BLaER1 (cell line): Measurements from ENCODE around the gene EML1.

Source experiments
- H3K27ac ChIP-seq: shearing (Covaris generic); formaldehyde crosslinking; 2 replicates; pipeline ENCODE4 v1.8.1; 2022
- H3K27me3 ChIP-seq: shearing (Covaris generic); formaldehyde crosslinking; 2 replicates; pipeline ENCODE4 v1.8.1; 2022
- H3K36me3 ChIP-seq: shearing (Covaris generic); formaldehyde crosslinking; 2 replicates; pipeline ENCODE4 v1.8.1; 2022
- H3K4me1 ChIP-seq: shearing (Covaris generic); formaldehyde crosslinking; 2 replicates; pipeline ENCODE4 v1.8.1; 2022
- H3K4me2 ChIP-seq: shearing (Covaris generic); formaldehyde crosslinking; 2 replicates; pipeline ENCODE4 v1.8.1; 2022
- H3K4me3 ChIP-seq: shearing (Covaris generic); formaldehyde crosslinking; 2 replicates; pipeline ENCODE4 v1.8.1; 2022
- H3K9ac ChIP-seq: shearing (Covaris generic); formaldehyde crosslinking; 2 replicates; pipeline ENCODE4 v1.8.1; 2022
- H3K9me3 ChIP-seq: shearing (Covaris generic); formaldehyde crosslinking; 2 replicates; pipeline ENCODE4 v1.8.1; 2022
- H4K20me1 ChIP-seq: shearing (Covaris generic); formaldehyde crosslinking; 2 replicates; pipeline ENCODE4 v1.8.1; 2022
- Cebpa-rat ChIP-seq: shearing (Covaris generic); IDR thresholded peaks from 2 replicates; pipeline ENCODE4 v1.8.1; 2022

EML1 gene

DNA sequence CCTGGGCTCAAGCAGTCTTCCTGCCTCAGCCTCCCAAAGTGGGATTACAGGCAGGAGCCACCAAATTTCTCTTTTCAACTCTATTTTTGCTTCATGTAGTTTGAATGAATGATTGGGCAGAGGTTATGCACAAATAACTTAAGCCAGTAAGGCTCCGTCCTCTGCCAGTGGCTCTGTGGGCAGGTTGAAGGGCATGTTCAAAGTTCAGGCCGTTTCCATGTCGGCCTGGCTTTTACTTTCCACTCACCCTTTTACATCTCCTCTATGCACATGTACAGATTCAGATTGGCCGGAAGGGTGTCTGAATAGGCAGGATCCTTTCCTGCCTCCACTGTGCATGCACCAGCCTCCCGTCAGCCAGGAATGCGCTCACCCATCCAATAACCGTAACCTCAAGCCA is 132.3 kb downstream of the EML1 start:
- no peak for TF ChIP-seq Cebpa-rat
- Histone ChIP-seq H3K27ac (no peak overlapping the region), H3K27me3 (peaks cover 7% of the 10 kb centered on the region; the same call in 1 of the 2 replicates), H4K20me1 (no peaks in the 10 kb centered on the region), H3K9me3 (no peaks in the 10 kb centered on the region), H3K4me2 (no peak overlapping the region), H3K4me1 (peaks cover 6% of the 10 kb centered on the region), H3K9ac (no peak overlapping the region), H3K36me3 (no peaks in the 10 kb centered on the region), H3K4me3 (no peak overlapping the region)

DNA sequence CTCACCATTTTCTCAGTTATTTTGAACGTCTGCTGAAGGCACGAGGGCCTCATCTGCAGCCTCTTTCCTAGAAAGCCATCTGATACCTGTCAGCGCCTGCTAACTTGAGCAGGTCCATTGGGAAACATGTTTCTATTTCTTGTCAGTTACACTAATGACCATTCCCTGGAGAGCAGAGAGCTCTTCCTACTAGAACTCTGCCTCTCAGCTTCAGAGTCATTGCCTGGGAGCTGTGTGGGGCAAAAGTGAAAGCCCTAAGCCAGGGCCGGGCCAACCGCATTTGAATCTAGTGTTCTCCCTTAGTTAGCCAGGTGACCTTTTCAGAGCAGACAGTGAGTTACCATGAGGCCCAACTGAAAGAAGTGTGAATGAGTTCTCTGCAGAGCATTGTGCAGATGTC is 135.8 kb downstream of the EML1 start:
- Histone ChIP-seq H3K4me3 (no peak overlapping the region), H3K27me3 (peaks cover 13% of the 10 kb centered on the region), H3K4me1 (peaks cover 6% of the 10 kb centered on the region), H3K36me3 (no peaks in the 10 kb centered on the region), H3K27ac (no peak overlapping the region), H3K4me2 (peak overlapping the region; percentile 21; the same call in 1 of the 2 replicates), H4K20me1 (no peaks in the 10 kb centered on the region), H3K9ac (no peak overlapping the region), H3K9me3 (no peaks in the 10 kb centered on the region)
- no peak for TF ChIP-seq Cebpa-rat

DNA sequence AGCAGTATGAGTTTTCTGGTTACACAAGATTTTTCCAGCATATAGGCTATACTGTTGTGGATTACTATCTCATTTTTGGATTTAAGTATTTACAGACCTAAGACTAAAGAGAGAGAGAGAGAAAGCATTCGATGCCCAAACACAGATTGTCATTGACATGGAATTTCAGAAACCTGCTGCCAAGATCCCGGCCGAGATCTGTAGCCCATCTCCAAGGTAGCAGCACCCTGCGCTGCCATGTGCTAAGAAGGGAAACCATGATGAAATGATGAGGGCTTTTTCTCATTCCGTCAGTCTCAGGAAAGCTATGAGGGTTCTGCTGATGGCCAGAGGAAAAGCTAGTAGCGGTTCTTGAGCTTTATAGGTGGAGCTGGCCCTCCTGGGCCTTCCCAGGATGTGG is 136.4 kb downstream of the EML1 start:
- Histone ChIP-seq H3K9ac (no peak overlapping the region), H3K4me1 (peaks cover 6% of the 10 kb centered on the region), H3K27me3 (peaks cover 19% of the 10 kb centered on the region), H4K20me1 (peaks cover 4% of the 10 kb centered on the region; the same call in 1 of the 2 replicates), H3K27ac (no peak overlapping the region), H3K4me3 (no peak overlapping the region), H3K9me3 (no peaks in the 10 kb centered on the region), H3K4me2 (no peak overlapping the region), H3K36me3 (no peaks in the 10 kb centered on the region)
- TF ChIP-seq Cebpa-rat: no peak

DNA sequence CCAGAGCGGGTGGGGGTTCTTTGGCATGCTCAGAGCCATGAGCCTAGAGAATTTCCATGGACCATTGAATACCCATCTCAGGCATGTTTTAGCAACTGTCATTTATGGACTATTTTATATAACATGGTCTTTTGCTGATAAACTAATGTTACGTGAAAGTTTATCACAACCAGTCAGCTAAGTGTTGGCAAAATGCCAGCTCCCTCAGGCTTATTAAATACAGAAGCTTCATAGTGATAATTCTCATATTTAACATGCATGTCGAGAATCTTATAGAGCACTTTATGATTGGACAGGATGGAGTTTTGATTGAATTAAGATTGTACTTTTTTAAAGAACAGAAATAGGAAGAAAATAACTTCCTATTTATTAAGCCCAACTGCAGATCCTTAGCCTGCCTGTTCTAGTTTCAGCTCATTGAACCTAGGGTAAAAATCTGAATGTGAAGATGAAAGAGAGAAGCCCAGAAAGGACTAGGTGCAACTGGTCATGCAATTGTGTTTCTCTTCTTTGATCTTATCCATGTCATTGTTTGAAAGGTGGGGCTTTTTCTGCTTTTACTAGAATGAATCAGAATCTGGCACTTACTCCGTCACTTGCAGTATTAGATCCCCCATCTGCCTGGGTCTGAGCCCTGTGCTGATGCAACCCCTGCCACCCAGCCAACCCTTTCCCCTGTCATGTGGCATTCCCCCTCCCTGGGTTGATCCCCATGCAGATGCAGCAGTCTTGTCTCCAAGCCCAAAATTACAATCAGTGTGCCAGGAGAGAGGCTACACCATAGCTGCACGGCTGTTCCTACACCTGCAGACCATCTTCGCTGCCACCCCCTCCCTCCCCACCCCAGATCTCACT is 137.4 kb downstream of the EML1 start:
- Histone ChIP-seq H3K9me3 (no peaks in the 10 kb centered on the region), H3K4me3 (no peak overlapping the region), H3K27ac (no peak overlapping the region), H3K4me1 (peaks cover 6% of the 10 kb centered on the region), H3K9ac (no peak overlapping the region), H3K27me3 (peaks cover 30% of the 10 kb centered on the region), H4K20me1 (peaks cover 7% of the 10 kb centered on the region; the same call in 1 of the 2 replicates), H3K36me3 (no peaks in the 10 kb centered on the region), H3K4me2 (no peak overlapping the region)
- no peak for TF ChIP-seq Cebpa-rat

DNA sequence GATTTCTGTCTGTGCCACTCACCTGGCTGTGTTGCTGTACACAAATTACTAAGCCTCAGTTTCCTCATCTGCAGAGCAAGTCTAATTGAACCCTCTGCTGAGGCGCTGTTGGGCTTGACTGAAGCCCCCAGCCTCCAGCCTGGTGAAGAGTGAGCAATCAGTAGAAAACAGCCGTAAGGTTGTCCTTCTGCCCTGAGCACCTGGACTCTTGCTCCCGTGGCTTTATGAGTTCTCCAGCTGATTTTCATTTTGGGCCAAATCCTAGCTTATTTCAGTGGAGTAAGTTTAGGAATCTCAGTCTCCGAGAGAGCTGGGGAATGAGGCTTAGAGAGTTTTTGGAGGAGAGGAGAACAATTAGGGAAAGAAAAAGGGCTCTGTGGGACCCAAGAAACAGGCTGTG is 138.1 kb downstream of the EML1 start:
- Histone ChIP-seq H3K27me3 (peaks cover 36% of the 10 kb centered on the region), H4K20me1 (peaks cover 12% of the 10 kb centered on the region; the same call in 1 of the 2 replicates), H3K4me3 (no peak overlapping the region), H3K9ac (no peak overlapping the region), H3K9me3 (no peaks in the 10 kb centered on the region), H3K4me1 (peaks cover 8% of the 10 kb centered on the region), H3K27ac (no peak overlapping the region), H3K4me2 (no peak overlapping the region), H3K36me3 (no peaks in the 10 kb centered on the region)
- TF ChIP-seq Cebpa-rat: no peak

DNA sequence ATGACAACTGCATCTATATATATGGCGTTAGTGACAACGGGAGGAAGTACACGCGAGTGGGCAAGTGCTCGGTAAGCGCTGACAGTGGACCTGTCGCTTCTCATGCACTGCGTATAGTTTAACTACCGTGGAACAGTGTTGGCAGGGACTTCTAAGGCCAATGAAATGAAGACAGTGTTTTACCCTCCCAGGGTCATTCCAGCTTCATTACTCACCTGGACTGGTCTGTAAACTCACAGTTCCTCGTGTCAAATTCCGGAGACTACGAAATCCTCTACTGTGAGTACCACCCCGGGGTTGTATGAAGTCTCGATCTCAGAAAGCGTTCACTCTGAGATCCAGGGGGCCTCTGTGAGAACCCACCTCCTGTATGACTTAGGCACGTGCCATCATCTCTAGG is 142.8 kb downstream of the EML1 start:
- peaks cover 70% of the 10 kb centered on the region for H3K27me3 ChIP-seq

DNA sequence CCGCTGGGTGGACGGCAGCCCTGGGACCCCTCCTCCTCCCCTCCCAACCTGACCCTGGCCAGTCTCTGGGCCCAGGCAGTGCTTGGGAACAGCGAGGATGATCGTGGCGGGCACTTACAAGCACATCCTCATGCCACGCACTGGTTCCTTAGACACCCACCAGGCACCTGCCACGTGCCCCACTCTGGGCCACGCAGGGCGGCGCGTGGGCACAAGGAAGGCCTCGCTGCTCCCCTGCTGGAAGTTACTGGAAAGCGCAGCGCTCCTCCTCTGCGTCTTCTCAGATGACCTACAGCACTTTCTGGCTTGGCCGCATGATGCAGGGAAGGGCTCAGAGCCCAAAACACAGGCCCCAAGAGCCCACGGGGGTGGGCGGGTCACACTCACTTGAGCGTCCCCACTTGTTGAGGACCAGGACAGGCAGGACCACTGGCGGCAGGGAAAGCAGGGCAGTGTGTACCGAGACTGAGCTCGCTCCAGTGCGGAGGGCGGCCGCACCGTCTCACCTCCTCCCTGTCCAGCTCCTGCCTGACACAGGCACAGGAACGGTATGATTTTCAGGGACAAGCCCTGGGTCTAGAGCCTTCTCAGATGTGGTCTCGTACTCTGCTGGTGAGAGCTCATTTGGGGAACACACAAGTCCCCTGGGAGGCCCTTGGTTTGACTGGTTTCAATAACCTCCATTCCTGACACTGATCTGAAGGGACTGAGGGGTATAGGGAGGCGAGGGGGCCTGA is 143.7 kb downstream of the EML1 start:
- no peak overlapping the region for H3K9ac ChIP-seq
- peak overlapping the region; percentile 29; the same call in 1 of the 2 replicates for H3K4me3 ChIP-seq
- peaks cover 68% of the 10 kb centered on the region for H3K27me3 ChIP-seq
- peak overlapping the region; percentile 85 for H3K4me2 ChIP-seq
- TF ChIP-seq Cebpa-rat: no peak
- H3K9me3 ChIP-seq: no peaks in the 10 kb centered on the region
- H3K27ac ChIP-seq: no peak overlapping the region
- H3K36me3 ChIP-seq: no peaks in the 10 kb centered on the region
- peaks cover 48% of the 10 kb centered on the region for H4K20me1 ChIP-seq
- H3K4me1 ChIP-seq: peaks cover 45% of the 10 kb centered on the region

More for the DNA sequence above, 142.8 kb downstream of the EML1 start:
- no peak overlapping the region for H3K9ac ChIP-seq
- peaks cover 48% of the 10 kb centered on the region for H4K20me1 ChIP-seq
- no peaks in the 10 kb centered on the region for H3K36me3 ChIP-seq
- TF ChIP-seq Cebpa-rat: no peak
- H3K4me3 ChIP-seq: no peak overlapping the region
- H3K27ac ChIP-seq: no peak overlapping the region
- H3K4me2 ChIP-seq: no peak overlapping the region
- H3K4me1 ChIP-seq: peaks cover 45% of the 10 kb centered on the region
- H3K9me3 ChIP-seq: no peaks in the 10 kb centered on the region

DNA sequence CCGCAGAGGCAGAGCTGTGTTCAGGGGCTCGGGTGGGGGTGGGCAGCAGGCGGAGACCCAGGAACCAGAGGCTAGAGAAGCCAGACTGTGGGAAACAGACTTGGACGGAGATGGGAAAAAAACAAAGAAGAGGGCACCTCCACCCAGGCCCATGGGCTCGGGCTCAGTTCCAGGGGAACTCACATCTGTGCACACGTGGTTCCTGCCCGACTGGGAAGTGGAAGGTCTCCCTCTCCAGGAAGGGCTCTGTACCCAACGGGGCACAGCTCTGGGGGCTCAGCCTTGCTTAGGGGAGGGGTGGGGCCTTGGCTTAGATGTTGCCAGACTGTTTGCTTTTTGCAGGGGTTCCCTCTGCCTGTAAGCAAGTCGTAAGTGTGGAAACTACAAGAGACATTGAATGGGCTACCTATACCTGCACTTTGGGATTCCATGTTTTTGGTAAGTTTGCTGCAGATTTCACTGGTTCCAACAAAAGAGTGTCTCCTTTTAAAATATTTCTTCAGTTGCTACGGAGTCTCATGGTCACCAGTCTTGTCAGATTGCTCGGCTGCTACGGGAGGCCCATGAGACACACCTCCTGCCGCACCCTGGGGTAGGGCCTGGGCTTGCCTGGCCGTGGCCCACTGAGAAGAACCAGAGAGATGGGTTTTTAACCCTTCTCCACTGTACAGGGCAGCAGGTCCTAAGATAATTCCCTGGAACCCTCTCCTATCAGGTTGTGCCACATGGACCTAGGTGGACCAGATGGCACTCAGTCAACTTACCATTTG is 144.4 kb downstream of the EML1 start:
- Histone ChIP-seq H3K9ac (no peak overlapping the region), H3K36me3 (no peaks in the 10 kb centered on the region)

DNA sequence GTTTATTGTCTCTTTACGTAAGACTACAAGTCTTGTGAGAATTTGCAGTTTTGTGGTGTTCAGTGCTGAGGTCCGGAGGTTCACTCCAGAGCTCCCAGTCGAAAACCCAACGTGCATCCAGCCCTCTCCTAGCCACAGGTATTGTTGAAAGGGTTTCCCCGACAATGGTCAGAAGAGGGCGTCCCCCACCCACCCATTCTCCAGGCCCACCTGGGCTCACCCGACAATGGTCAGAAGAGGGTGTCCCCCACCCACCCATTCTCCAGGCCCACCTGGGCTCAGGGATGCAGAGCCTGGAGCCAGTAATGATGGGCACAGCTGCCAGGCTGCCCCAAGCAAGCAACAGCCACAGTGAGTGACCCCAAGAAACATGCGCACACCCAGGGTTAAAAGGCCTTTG is 145.2 kb downstream of the EML1 start:
- peaks cover 48% of the 10 kb centered on the region for H4K20me1 ChIP-seq
- H3K4me2 ChIP-seq: peak overlapping the region; percentile 73
- no peak overlapping the region for H3K27ac ChIP-seq
- TF ChIP-seq Cebpa-rat: no peak
- no peaks in the 10 kb centered on the region for H3K9me3 ChIP-seq
- H3K4me1 ChIP-seq: peaks cover 45% of the 10 kb centered on the region
- H3K9ac ChIP-seq: no peak overlapping the region
- H3K27me3 ChIP-seq: peaks cover 80% of the 10 kb centered on the region
- no peak overlapping the region for H3K4me3 ChIP-seq
- no peaks in the 10 kb centered on the region for H3K36me3 ChIP-seq

More for the DNA sequence above, 144.4 kb downstream of the EML1 start:
- Histone ChIP-seq H3K27me3 (peaks cover 73% of the 10 kb centered on the region), H4K20me1 (peaks cover 48% of the 10 kb centered on the region), H3K4me1 (peaks cover 45% of the 10 kb centered on the region), H3K27ac (no peak overlapping the region), H3K4me3 (peak overlapping the region; percentile 29; the same call in 1 of the 2 replicates), H3K9me3 (no peaks in the 10 kb centered on the region), H3K4me2 (peak overlapping the region; percentile 85)
- no peak for TF ChIP-seq Cebpa-rat
